Loucy (cell line): ENCODE results near the gene CD46.

Source experiments
- H2AFZ ChIP-seq: fragments of 200-600 bp; sonication (generic); 2 replicates; pipeline ENCODE4 v1.6.0; 2016; ENCODE audit warnings: antibody characterized with exemption, mild to moderate bottlenecking, low read length, moderate library complexity
- H3F3A ChIP-seq: fragments of 200-600 bp; 2 replicates; pipeline ENCODE4 v1.6.0; 2016; ENCODE audit warnings: antibody characterized with exemption, low read depth, mild to moderate bottlenecking
- H3K27me3 ChIP-seq: fragments of 200-600 bp; sonication (generic); 2 replicates; pipeline ENCODE4 v1.6.1; 2014; ENCODE audit warnings: low read length, mild to moderate bottlenecking; ENCODE audit not compliant: insufficient read depth, poor library complexity, severe bottlenecking
- H3K36me3 ChIP-seq: fragments of 200-600 bp; sonication (generic); 2 replicates; pipeline ENCODE4 v1.6.1; 2016; ENCODE audit warnings: low read length; ENCODE audit not compliant: insufficient read depth
- H3K4me1 ChIP-seq: fragments of 200-600 bp; sonication (generic); 2 replicates; pipeline ENCODE4 v1.5.1; 2014; ENCODE audit warnings: low read length, mild to moderate bottlenecking; ENCODE audit not compliant: insufficient read depth, poor library complexity, severe bottlenecking
- H3K4me2 ChIP-seq: fragments of 200-600 bp; sonication (generic); 2 replicates; pipeline ENCODE4 v1.6.0; 2014; ENCODE audit warnings: antibody characterized with exemption, low read length, low read depth, mild to moderate bottlenecking; ENCODE audit not compliant: poor library complexity, severe bottlenecking
- H3K4me3 ChIP-seq: fragments of 200-600 bp; sonication (generic); 2 replicates; pipeline ENCODE4 v1.5.1; 2014; ENCODE audit warnings: low read length, mild to moderate bottlenecking, mixed read lengths; ENCODE audit not compliant: poor library complexity, severe bottlenecking
- H3K79me2 ChIP-seq: fragments of 200-600 bp; sonication (generic); 2 replicates; pipeline ENCODE4 v1.6.1; 2014; ENCODE audit warnings: low read length; ENCODE audit not compliant: insufficient read depth
- H3K9ac ChIP-seq: fragments of 200-600 bp; sonication (generic); 2 replicates; pipeline ENCODE4 v1.6.0; 2014; ENCODE audit warnings: mild to moderate bottlenecking, low read depth, low read length, moderate library complexity; ENCODE audit not compliant: poor library complexity, severe bottlenecking
- H3K9me2 ChIP-seq: fragments of 200-600 bp; sonication (generic); replicated peaks from 2 replicates; pipeline ENCODE4 v1.6.1; 2016; ENCODE audit warnings: low read depth, low read length, mixed read lengths
- H3K9me3 ChIP-seq: fragments of 200-600 bp; sonication (generic); 2 replicates; pipeline ENCODE4 v1.6.1; 2014; ENCODE audit warnings: mild to moderate bottlenecking, antibody characterized with exemption, low read length, low read depth; ENCODE audit not compliant: insufficient read depth
- H4K20me1 ChIP-seq: fragments of 200-600 bp; sonication (generic); 2 replicates; pipeline ENCODE4 v1.6.0; 2014; ENCODE audit warnings: antibody characterized with exemption, low read length, mild to moderate bottlenecking; ENCODE audit not compliant: insufficient read depth, poor library complexity, severe bottlenecking
- EZH2phosphoT487 ChIP-seq: fragments of 200-600 bp; IDR thresholded peaks from 2 replicates; pipeline ENCODE4 v1.6.1; 2018; ENCODE audit warnings: antibody characterized with exemption, mild to moderate bottlenecking, moderate library complexity, borderline replicate concordance
- TF ChIP-seq, protein P1 (sequence below): fragments of 200-600 bp; sonication (generic); conservative IDR thresholded peaks from 2 replicates; pipeline ENCODE4 v1.5.1; 2014; ENCODE audit warnings: mild to moderate bottlenecking, antibody characterized with exemption, low read length

CD46 gene

DNA sequence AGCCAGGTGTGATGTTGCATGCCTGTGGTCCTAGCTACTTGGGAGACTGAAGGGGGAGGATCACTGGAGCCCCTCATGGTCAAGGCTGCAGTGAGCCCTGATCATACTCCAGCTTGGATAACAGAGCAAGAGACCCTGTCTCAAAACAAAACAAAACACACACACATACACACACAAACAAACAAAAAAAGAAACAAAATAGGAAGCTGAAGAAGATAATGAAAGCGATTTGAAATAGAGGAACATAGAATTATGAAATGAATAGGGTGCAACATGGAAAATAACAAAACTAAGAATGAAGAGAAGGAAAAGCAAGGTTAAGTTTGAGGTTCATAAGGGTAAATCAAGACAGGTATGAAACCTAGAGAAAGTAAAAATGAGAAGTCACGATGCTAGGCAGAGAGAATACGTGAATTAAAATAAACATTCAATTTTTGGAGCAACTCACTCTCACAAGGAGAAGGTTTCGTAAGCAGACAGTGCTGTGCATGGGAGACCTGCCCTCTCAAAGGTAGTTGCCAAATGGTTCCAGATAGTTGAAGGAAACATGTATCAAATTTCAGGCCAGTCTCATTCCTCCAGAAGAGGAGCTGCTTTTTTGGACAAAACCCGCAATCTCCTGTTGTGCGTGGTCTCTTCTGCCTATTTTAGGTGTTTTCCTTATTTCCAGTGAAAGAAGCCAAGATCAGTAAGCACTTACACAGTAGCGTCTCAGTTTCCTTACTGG is 3.3 kb downstream of the CD46 start:
- Histone ChIP-seq H3K27me3 (peaks cover 5% of the 10 kb centered on the region), H3K36me3 (peaks cover 35% of the 10 kb centered on the region), H2AFZ (no peak overlapping the region), H3K9me3 (no peaks in the 10 kb centered on the region), H3K4me3 (peak overlapping the region; percentile 92), H3K9ac (peak overlapping the region; percentile 86), H3K4me2 (peak overlapping the region; percentile 90), H3K79me2 (peaks cover 76% of the 10 kb centered on the region), H3F3A (no peaks in the 10 kb centered on the region), H4K20me1 (peaks cover 63% of the 10 kb centered on the region), H3K4me1 (peaks cover 55% of the 10 kb centered on the region), H3K9me2 (no peaks in the 10 kb centered on the region)
- no peak for TF ChIP-seq EZH2phosphoT487
- TF ChIP-seq, protein P1, sequence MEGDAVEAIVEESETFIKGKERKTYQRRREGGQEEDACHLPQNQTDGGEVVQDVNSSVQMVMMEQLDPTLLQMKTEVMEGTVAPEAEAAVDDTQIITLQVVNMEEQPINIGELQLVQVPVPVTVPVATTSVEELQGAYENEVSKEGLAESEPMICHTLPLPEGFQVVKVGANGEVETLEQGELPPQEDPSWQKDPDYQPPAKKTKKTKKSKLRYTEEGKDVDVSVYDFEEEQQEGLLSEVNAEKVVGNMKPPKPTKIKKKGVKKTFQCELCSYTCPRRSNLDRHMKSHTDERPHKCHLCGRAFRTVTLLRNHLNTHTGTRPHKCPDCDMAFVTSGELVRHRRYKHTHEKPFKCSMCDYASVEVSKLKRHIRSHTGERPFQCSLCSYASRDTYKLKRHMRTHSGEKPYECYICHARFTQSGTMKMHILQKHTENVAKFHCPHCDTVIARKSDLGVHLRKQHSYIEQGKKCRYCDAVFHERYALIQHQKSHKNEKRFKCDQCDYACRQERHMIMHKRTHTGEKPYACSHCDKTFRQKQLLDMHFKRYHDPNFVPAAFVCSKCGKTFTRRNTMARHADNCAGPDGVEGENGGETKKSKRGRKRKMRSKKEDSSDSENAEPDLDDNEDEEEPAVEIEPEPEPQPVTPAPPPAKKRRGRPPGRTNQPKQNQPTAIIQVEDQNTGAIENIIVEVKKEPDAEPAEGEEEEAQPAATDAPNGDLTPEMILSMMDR, result no peak

DNA sequence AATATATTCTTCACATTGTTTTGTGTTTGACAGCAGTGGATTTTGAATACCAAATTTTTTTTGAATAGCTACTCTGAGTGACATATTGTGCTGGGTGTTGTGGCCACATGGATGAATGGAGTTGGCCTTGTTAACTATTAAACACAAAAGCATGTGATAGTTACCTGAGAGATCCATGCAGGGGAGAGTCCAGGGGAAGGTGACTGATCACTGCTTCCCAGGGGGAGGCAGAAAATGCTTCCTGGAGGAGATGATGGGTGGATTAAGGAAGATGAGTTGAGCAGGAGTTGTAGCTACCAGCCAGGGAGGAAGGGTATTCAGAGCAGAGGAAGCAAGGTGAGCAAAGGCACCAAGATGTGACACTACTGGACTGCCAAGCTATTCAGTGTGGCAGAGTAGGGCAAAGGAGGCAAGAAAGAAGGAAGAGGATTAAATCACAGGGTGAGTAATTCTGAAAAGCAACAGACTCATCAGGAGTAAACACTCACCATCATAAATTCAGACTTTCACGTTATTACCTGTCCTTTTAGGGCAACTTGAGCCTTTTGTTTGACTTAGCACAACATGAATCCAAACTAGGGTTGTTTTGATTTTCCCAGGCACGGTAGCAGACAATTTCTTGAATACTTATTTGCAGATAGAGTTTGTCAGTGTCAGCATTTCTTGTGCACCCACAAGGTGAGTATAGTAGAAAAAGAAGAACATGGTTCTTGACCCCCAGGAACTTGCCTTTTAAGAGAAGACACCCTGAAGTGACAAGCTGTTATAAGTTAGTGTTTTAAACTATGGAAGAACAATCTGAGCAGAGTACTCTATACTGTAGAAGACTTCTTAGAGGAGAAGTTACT is 4.2 kb downstream of the CD46 start:
- peak overlapping the region; percentile 25 for H3K9ac ChIP-seq

DNA sequence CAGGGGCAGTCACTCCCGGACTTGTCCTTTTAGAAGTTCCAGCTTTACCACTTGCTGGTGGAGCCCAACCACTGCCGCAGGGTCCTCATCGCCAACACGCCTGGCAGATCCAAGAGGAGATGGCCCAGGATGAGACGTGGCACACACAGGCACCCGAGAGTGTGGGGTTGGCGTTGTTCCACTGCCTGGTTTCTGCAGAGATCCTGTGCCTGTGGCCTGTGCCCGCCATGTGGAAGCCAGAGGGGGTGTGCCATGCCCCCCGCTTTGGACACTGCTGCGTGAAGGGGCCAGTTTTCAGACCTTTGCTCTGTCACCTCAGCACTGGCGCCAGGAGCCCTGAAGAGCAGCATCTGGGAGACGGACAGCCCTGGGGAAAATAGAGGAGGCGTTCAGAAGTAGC is 10.8 kb downstream of the CD46 start:
- no peak for TF ChIP-seq EZH2phosphoT487
- TF ChIP-seq, protein P1, result no peak
- Histone ChIP-seq H3K9ac (no peak overlapping the region), H3K36me3 (peaks cover 74% of the 10 kb centered on the region), H2AFZ (no peak overlapping the region), H4K20me1 (peaks cover 7% of the 10 kb centered on the region), H3K4me1 (peaks cover 6% of the 10 kb centered on the region), H3K9me2 (no peaks in the 10 kb centered on the region), H3K27me3 (no peaks in the 10 kb centered on the region), H3K4me2 (no peak overlapping the region), H3K79me2 (peaks cover 7% of the 10 kb centered on the region), H3K4me3 (no peak overlapping the region), H3K9me3 (no peaks in the 10 kb centered on the region), H3F3A (no peaks in the 10 kb centered on the region)

More for the DNA sequence above, 4.2 kb downstream of the CD46 start:
- Histone ChIP-seq H3K9me2 (no peaks in the 10 kb centered on the region), H3F3A (no peaks in the 10 kb centered on the region), H3K9me3 (no peaks in the 10 kb centered on the region), H3K4me3 (peak overlapping the region; percentile 92), H3K27me3 (peaks cover 5% of the 10 kb centered on the region), H3K36me3 (peaks cover 41% of the 10 kb centered on the region), H4K20me1 (peaks cover 63% of the 10 kb centered on the region), H2AFZ (no peak overlapping the region), H3K4me2 (peak overlapping the region; percentile 90), H3K79me2 (peaks cover 68% of the 10 kb centered on the region), H3K4me1 (peaks cover 46% of the 10 kb centered on the region)
- no peak for TF ChIP-seq EZH2phosphoT487
- TF ChIP-seq, protein P1, result no peak
